H1 (cell line): ENCODE measurements around the gene CNDP1. TPM values are rescaled to one million over a fixed set of nuclear protein-coding genes. Genes with fewer than 3 reads are reported as not detected.

ENCODE experiments used
- CTCF ChIA-PET: fragments of 300-600 bp; sonication (Branson Sonifier 250); formaldehyde crosslinking; loops from one replicate; lab custom pipeline; 2021; ENCODE audit not compliant: partially characterized antibody; lab: Charles Lee
- POLR2A ChIA-PET: fragments of 300-600 bp; sonication (Branson Sonifier 250); formaldehyde crosslinking; loops from one replicate; lab custom pipeline; 2021; ENCODE audit warnings: inconsistent platforms; ENCODE audit not compliant: partially characterized antibody; lab: Charles Lee
- DNase-seq, 2 experiments: peaks; one replicate each; pipeline versions ENCODE4 v3.0.0 to v3.0.0-alpha.2; 2010 to 2022; ENCODE audit warnings: low spot score in 2 of 2, low read depth in 1 of 2, mixed read lengths in 1 of 2
- FAIRE-seq: peaks from 2 replicates; lab custom pipeline; 2011; peaks lifted over from hg19 to GRCh38; lab: Jason Lieb, UNC
- H2AFZ ChIP-seq: 2 replicates; pipeline ENCODE4 v1.8.1; 2012; ENCODE audit warnings: low read length, inconsistent platforms
- H2AK5ac ChIP-seq: 2 replicates; pipeline ENCODE4 v1.6.1; 2013; ENCODE audit warnings: low read depth, low read length
- H2BK120ac ChIP-seq: replicated peaks from 2 replicates; pipeline ENCODE3; 2013; ENCODE audit warnings: low read depth, low read length, inconsistent platforms
- H2BK12ac ChIP-seq: 2 replicates; pipeline ENCODE4 v1.6.1; 2013; ENCODE audit warnings: low read depth, low read length
- H2BK15ac ChIP-seq: 2 replicates; pipeline ENCODE4 v1.6.1; 2013; ENCODE audit warnings: low read length
- H2BK20ac ChIP-seq: 2 replicates; pipeline ENCODE4 v1.6.1; 2013; ENCODE audit warnings: low read length
- H2BK5ac ChIP-seq: 2 replicates; pipeline ENCODE4 v1.6.1; 2013; ENCODE audit warnings: low read depth, low read length
- H3K14ac ChIP-seq: 2 replicates; pipeline ENCODE4 v1.6.1; 2013; ENCODE audit warnings: inconsistent platforms; ENCODE audit not compliant: insufficient read length
- H3K18ac ChIP-seq: 2 replicates; pipeline ENCODE4 v1.6.1; 2013; ENCODE audit warnings: low read length; ENCODE audit errors: extremely low read depth
- H3K23ac ChIP-seq: 2 replicates; pipeline ENCODE4 v1.6.1; 2013; ENCODE audit warnings: inconsistent platforms; ENCODE audit not compliant: insufficient read length
- H3K23me2 ChIP-seq: 2 replicates; pipeline ENCODE4 v1.6.1; 2013; ENCODE audit warnings: low read depth, low read length
- H3K27ac ChIP-seq: 2 replicates; pipeline ENCODE4 v1.6.1; 2011; ENCODE audit warnings: low read depth, low read length, inconsistent platforms
- H3K27me3 ChIP-seq, 4 experiments: replicated peaks in 1 of 4; 1 replicate in 1 of 4; 2 replicates in 3 of 4; pipeline versions ENCODE4 v1.6.1 to v1.8.1; 2011 to 2013; ENCODE audit warnings: low read length in 3 of 4, mild to moderate bottlenecking in 3 of 4, inconsistent platforms in 2 of 4, mixed read lengths in 2 of 4, moderate library complexity in 1 of 4; ENCODE audit not compliant: control insufficient read depth in 3 of 4, insufficient read depth in 3 of 4; ENCODE audit errors: extremely low read depth in 1 of 4
- H3K36me3 ChIP-seq, 4 experiments: 2 replicates each; pipeline versions ENCODE4 v1.6.1 to v1.8.1; 2011 to 2013; ENCODE audit warnings: mild to moderate bottlenecking in 4 of 4, low read length in 3 of 4, moderate library complexity in 2 of 4, control low read depth in 1 of 4, inconsistent platforms in 1 of 4; ENCODE audit not compliant: insufficient read depth in 4 of 4, control insufficient read depth in 2 of 4
- H3K4ac ChIP-seq: replicated peaks from 2 replicates; pipeline ENCODE3; 2013; ENCODE audit warnings: low read length, low read depth, mixed read lengths, inconsistent platforms; ENCODE audit not compliant: insufficient read length
- H3K4me1 ChIP-seq, 4 experiments: replicated peaks in 1 of 4; 1 replicate in 1 of 4; 2 replicates in 3 of 4; pipeline versions ENCODE4 v1.6.1 to v1.8.1; 2011 to 2013; ENCODE audit warnings: low read length in 3 of 4, inconsistent platforms in 2 of 4, mixed read lengths in 1 of 4; ENCODE audit not compliant: insufficient read depth in 4 of 4, control insufficient read depth in 3 of 4
- H3K4me2 ChIP-seq, 2 experiments: 2 replicates each; pipeline versions ENCODE4 v1.6.1 to v1.8.1; 2011 to 2013; ENCODE audit warnings: low read depth in 2 of 2, low read length in 2 of 2, control low read depth in 1 of 2, inconsistent platforms in 1 of 2, mild to moderate bottlenecking in 1 of 2; ENCODE audit not compliant: insufficient read depth in 1 of 2
- H3K4me3 ChIP-seq, 4 experiments: fragments of 200-600, 300-600 bp in 1 of 4; sonication (generic), shearing (Covaris generic), sonication (Bioruptor Twin) in 1 of 4; 2 replicates each; pipeline versions ENCODE4 v1.5.1 to v1.8.1; 2011 to 2016; ENCODE audit warnings: low read length in 4 of 4, low read depth in 3 of 4, control low read depth in 2 of 4, inconsistent platforms in 2 of 4, mild to moderate bottlenecking in 2 of 4, mixed read lengths in 1 of 4, moderate library complexity in 1 of 4; ENCODE audit not compliant: insufficient read depth in 2 of 4; ENCODE audit errors: extremely low read depth in 1 of 4
- H3K56ac ChIP-seq: replicated peaks from 2 replicates; pipeline ENCODE3; 2013; ENCODE audit warnings: low read depth, mild to moderate bottlenecking, mixed read lengths, low read length, inconsistent platforms; ENCODE audit not compliant: insufficient read length
- H3K79me1 ChIP-seq: 2 replicates; pipeline ENCODE4 v1.6.1; 2013; ENCODE audit warnings: low read depth, low read length, control low read depth
- H3K79me2 ChIP-seq, 2 experiments: 2 replicates each; pipeline versions ENCODE4 v1.6.1 to v1.8.1; 2012 to 2013; ENCODE audit warnings: low read length in 2 of 2, mild to moderate bottlenecking in 2 of 2, inconsistent platforms in 1 of 2; ENCODE audit not compliant: insufficient read depth in 2 of 2, control insufficient read depth in 1 of 2
- H3K9ac ChIP-seq, 4 experiments: replicated peaks in 1 of 4; 1 replicate in 1 of 4; 2 replicates in 3 of 4; pipeline versions ENCODE4 v1.6.1 to v1.8.1; 2011 to 2013; ENCODE audit warnings: low read depth in 3 of 4, low read length in 3 of 4, control low read depth in 2 of 4, mild to moderate bottlenecking in 2 of 4, moderate library complexity in 2 of 4, inconsistent platforms in 1 of 4; ENCODE audit errors: extremely low read depth in 1 of 4
- H3K9me3 ChIP-seq, 2 experiments: 2 replicates each; pipeline versions ENCODE4 v1.6.1 to v1.8.1; 2012 to 2013; ENCODE audit warnings: mild to moderate bottlenecking in 2 of 2, moderate library complexity in 2 of 2, control low read depth in 1 of 2, inconsistent platforms in 1 of 2, low read depth in 1 of 2, low read length in 1 of 2, mixed read lengths in 1 of 2; ENCODE audit not compliant: insufficient read depth in 2 of 2
- H4K20me1 ChIP-seq, 2 experiments: replicated peaks in 1 of 2; 2 replicates each; pipeline versions ENCODE3 to v1.8.1; 2011 to 2013; ENCODE audit warnings: inconsistent platforms in 2 of 2, low read length in 2 of 2, mild to moderate bottlenecking in 1 of 2; ENCODE audit not compliant: insufficient read depth in 2 of 2, control insufficient read depth in 1 of 2
- H4K5ac ChIP-seq: 2 replicates; pipeline ENCODE4 v1.6.1; 2013; ENCODE audit warnings: low read length, low read depth, mixed read lengths, inconsistent platforms; ENCODE audit not compliant: insufficient read length
- H4K8ac ChIP-seq: 2 replicates; pipeline ENCODE4 v1.8.0; 2013; ENCODE audit warnings: mild to moderate bottlenecking, moderate library complexity, low read length, inconsistent platforms; ENCODE audit not compliant: insufficient read depth; ENCODE audit errors: extremely low read depth
- H4K91ac ChIP-seq: replicated peaks from 2 replicates; pipeline ENCODE3; 2013; ENCODE audit warnings: low read length, mixed read lengths, inconsistent platforms; ENCODE audit not compliant: insufficient read length
- BCL11A ChIP-seq, 2 experiments: IDR thresholded peaks; one replicate each; pipeline ENCODE4 v1.6.1; 2011; ENCODE audit warnings: low read depth in 2 of 2, low read length in 2 of 2, mild to moderate bottlenecking in 2 of 2
- CBX8 ChIP-seq: fragments of 300-800, 300-1000 bp; sonication (generic); IDR thresholded peaks from 2 replicates; pipeline ENCODE4 v1.7.1; 2016; ENCODE audit warnings: low read depth, low read length, borderline replicate concordance
- GABPA ChIP-seq: IDR thresholded peaks from 2 replicates; pipeline ENCODE4 v1.6.1; 2011; ENCODE audit warnings: mild to moderate bottlenecking, low read length, moderate library complexity, borderline replicate concordance; ENCODE audit not compliant: insufficient read depth
- GTF2F1 ChIP-seq: IDR thresholded peaks from 2 replicates; pipeline ENCODE4 v1.6.1; 2012; ENCODE audit warnings: low read depth, low read length, improper control_type of control experiment, borderline replicate concordance
- KDM4A ChIP-seq: IDR thresholded peaks from one replicate; pipeline ENCODE4 v1.7.1; 2012; ENCODE audit warnings: low read depth, mild to moderate bottlenecking, moderate library complexity, low read length, inconsistent platforms; ENCODE audit not compliant: severe bottlenecking
- NRF1 ChIP-seq: IDR thresholded peaks from 2 replicates; pipeline ENCODE4 v1.6.1; 2011; ENCODE audit warnings: mild to moderate bottlenecking, low read depth, low read length, improper control_type of control experiment
- POLR2AphosphoS5 ChIP-seq: IDR thresholded peaks from 2 replicates; pipeline ENCODE4 v1.6.1; 2011; ENCODE audit warnings: low read depth, low read length
- RNF2 ChIP-seq: fragments of 200-900, 300-1000 bp; sonication (generic); IDR thresholded peaks from 2 replicates; pipeline ENCODE4 v1.7.1; 2016; ENCODE audit warnings: borderline replicate concordance, low read depth, mild to moderate bottlenecking, antibody characterized with exemption, low read length; ENCODE audit not compliant: poor library complexity, severe bottlenecking; ENCODE audit errors: missing control alignments
- SP2 ChIP-seq: IDR thresholded peaks from 2 replicates; pipeline ENCODE4 v1.6.1; 2012; ENCODE audit warnings: mild to moderate bottlenecking, low read length, inconsistent platforms
- SUZ12 ChIP-seq: fragments of 200-600 bp; sonication (generic); IDR thresholded peaks from 2 replicates; pipeline ENCODE4 v1.6.1; 2012; ENCODE audit warnings: mild to moderate bottlenecking, inconsistent platforms, low read length, moderate library complexity, mixed read lengths
- TCF12 ChIP-seq: IDR thresholded peaks from 2 replicates; pipeline ENCODE4 v1.6.1; 2011; ENCODE audit warnings: low read depth, mild to moderate bottlenecking, low read length
- ZNF274 ChIP-seq: IDR thresholded peaks from 2 replicates; pipeline ENCODE4 v1.7.0; 2012; ENCODE audit warnings: low read length, borderline replicate concordance; ENCODE audit errors: extremely low read depth
- WGBS, 2 experiments: shearing (Covaris generic) in 1 of 2; methylation state at CpG; one replicate each; pipeline versions ENCODE4 v1.1.6 to v1.1.7; 2013 to 2015; ENCODE audit warnings: low lambda C conversion rate in 2 of 2, mixed read lengths in 2 of 2, inconsistent platforms in 1 of 2, low coverage in 1 of 2, missing lambda C conversion rate in 1 of 2; ENCODE audit not compliant: insufficient replicate concordance in 2 of 2, insufficient coverage in 1 of 2, insufficient read length in 1 of 2; ENCODE audit errors: extremely low coverage in 1 of 2, missing lambda C conversion rate in 1 of 2; 5-methylcytosine and 5-hydroxymethylcytosine counted together
- polyA plus RNA-seq, 7 experiments: library from polyadenylated mRNA; depleted of rRNA in 3 of 7; stranded (reverse) in 5 of 7; unstranded in 2 of 7; fragments of >200 nt in 5 of 7; fragments of 200-250 nt in 2 of 7; gene quantifications; 1 replicate in 5 of 7; 2 replicates in 1 of 7; 4 replicates in 1 of 7; pipeline versions ENCODE4 v1.2.1 to v1.2.3, GENCODE V29; 2011 to 2013; ENCODE audit warnings: missing spikeins in 2 of 7, mixed read lengths in 2 of 7
- total RNA-seq: library from RNA; stranded (reverse); fragmentation: NEBNext Ultra II Directional; extraction: Animal tissue kit (Norgen Biotek cat#: 25700); gene quantifications from 2 replicates; pipeline ENCODE4 v1.2.1, GENCODE V29; 2021
- TF ChIP-seq, protein P1 (sequence below): IDR thresholded peaks from 2 replicates; pipeline ENCODE4 v1.6.1; 2011; ENCODE audit warnings: low read depth, mild to moderate bottlenecking, low read length; ENCODE audit not compliant: insufficient read depth

Gene CNDP1
- total and polyA plus RNA-seq, 2 of the 8 experiments (the other 6 are each of a cell fraction or from before 2014, with no cell fraction given), result 0.09 TPM; not detected in 1

- Histone ChIP-seq H3K4me1 (peaks cover 0 to 3% (median 2%) of the 10 kb centered on the region in 4 experiments; a peak in 4 of 7 replicates), H4K91ac (no peak overlapping the region), H2BK120ac (no peak overlapping the region), H3K56ac (no peak overlapping the region), H3K14ac (no peak overlapping the region), H3K18ac (no peak overlapping the region), H3K23ac (no peak overlapping the region), H3K9me3 (no peaks in the 10 kb centered on the region), H3K36me3 (peaks cover 15 to 86% (median 61%) of the 10 kb centered on the region in 4 experiments), H4K20me1 (peaks cover 17 to 22% of the 10 kb centered on the region in 2 experiments), H3K79me1 (peaks cover 11% of the 10 kb centered on the region), H4K8ac (no peak overlapping the region), H3K27ac (no peak overlapping the region), H2BK20ac (no peak overlapping the region), H3K4me3 (no peak overlapping the region), H3K27me3 (no peaks in the 10 kb centered on the region), H3K79me2 (no peaks in the 10 kb centered on the region; a peak in 1 of 4 replicates), H2AFZ (no peak overlapping the region), H3K4ac (no peak overlapping the region), H3K4me2 (no peak overlapping the region), H2AK5ac (no peak overlapping the region), H2BK5ac (no peak overlapping the region), H2BK12ac (no peak overlapping the region), H2BK15ac (no peak overlapping the region), H4K5ac (no peak overlapping the region), H3K9ac (no peak overlapping the region), H3K23me2 (no peaks in the 10 kb centered on the region)
- WGBS, 2 experiments, result 96% methylated on average over 11 of the region's 11 CpGs; no CpG with 5 or more reads in 1 of the 2 experiments
- DNase-seq (no peak), FAIRE-seq (no peak)
- ChIA-PET CTCF (interaction anchor here (0.8 kb wide), 1 partner anchor 314 kb away, joined by 3 read pairs; no protein-coding TSS in a partner anchor), POLR2A (interaction anchor here (1.0 to 4.6 kb wide), 4 partner anchors 8 to 13 kb away, joined by 3 to 31 read pairs (median 4); partner anchors contain the start of gene CNDP2)
- TF ChIP-seq SUZ12 (no peak), BCL11A (IDR thresholded peaks at IDR 0.05; ENCODE audit: low read depth in 2 of 2, low read length in 2 of 2) (no peak), TCF12 (no peak), ZNF274 (no peak), SP2 (no peak), GABPA (no peak), GTF2F1 (no peak), RNF2 (no peak), POLR2AphosphoS5 (no peak), KDM4A (no peak), NRF1 (no peak), CBX8 (no peak)
- TF ChIP-seq, protein P1, sequence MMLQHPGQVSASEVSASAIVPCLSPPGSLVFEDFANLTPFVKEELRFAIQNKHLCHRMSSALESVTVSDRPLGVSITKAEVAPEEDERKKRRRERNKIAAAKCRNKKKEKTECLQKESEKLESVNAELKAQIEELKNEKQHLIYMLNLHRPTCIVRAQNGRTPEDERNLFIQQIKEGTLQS, result no peak
Measured at GRCh38 chr18:74508821-74509225, 25.5 kb upstream of the CNDP1 start.
